ENCODE data around the gene TMEM52B. TPM values are rescaled to one million over a fixed set of nuclear protein-coding genes. Genes with fewer than 3 reads are reported as not detected.
A peak's percentile ranks its signal among the peaks of the same experiment; 100 is the strongest.
"Not testable (repeated sequence)": the region's sequence is repeated elsewhere in the genome, so short reads cannot be mapped to it uniquely, and the experiment has no call there.

Gene TMEM52B
- total RNA-seq, 2 experiments from 2014 or later: not detected

DNA sequence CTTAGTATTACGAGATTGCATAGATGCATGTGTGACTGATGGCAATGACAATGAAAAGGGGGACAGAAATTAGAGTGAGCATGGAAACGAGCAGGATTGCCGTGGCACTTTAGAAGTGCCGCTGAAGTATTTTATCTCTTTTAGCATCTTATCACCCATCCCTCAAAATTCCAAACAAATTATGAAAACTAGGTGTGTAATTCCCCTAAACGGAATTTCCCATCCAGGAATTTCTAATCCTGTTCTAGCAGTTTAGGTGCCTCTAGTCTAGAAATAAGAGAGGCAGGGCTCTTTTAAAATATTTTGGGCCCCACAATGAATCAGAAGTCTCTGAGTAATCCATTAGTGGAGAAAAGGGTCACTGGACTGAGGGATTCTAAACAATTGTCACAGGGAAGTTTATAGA lies 947 bp downstream of the TMEM52B start:
- Mint-ChIP-seq H3K9me3 (ENCODE audit: low read depth) (no peaks in the 10 kb centered on the region), H3K4me3 (no peak overlapping the region)
- CTCF ChIA-PET: no interaction called here

DNA sequence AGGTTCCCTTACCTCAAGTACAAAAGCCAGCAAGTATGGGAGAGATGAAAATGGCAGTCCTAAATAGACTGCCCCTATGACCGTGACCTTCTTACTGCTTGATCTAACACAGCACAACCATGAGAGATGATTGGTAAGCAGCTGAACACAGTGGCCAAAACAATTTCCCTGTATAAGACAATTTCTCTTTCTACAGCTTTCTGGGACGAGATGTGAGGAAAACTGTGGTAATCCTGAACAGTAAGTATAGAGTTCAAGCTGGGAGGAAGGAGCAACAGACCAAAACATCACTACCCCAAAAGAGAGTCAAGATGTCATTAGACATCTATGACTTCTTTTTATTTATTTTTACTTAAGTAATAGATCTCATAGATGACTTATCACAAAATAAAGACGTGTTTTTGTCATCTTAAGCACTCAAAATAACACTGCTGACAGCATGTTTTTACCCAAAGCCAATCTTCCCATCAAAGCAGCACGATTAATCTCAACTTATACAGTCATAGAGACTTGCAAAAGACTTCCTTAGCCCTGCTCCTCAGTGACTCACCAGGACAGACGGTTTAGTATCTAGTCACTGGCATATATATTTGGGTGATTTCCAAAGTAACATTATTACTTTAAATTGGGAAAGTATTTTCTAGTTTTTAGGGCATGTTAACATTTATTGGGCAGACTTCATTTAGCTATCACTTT lies 3.7 kb downstream of the TMEM52B start:
- Mint-ChIP-seq H3K9me3 (ENCODE audit: low read depth) (no peaks in the 10 kb centered on the region), H3K4me3 (no peak overlapping the region), H3K36me3 (no peaks in the 10 kb centered on the region), H3K4me1 (no peaks in the 10 kb centered on the region), H3K27ac (no peak overlapping the region), H3K27me3 (peaks cover 45% of the 10 kb centered on the region)
- ATAC-seq: no peak
- DNase-seq: no peak
- CTCF ChIA-PET: no interaction called here

More for the DNA sequence above, 947 bp downstream of the TMEM52B start:
- Mint-ChIP-seq H3K27me3 (peaks cover 41% of the 10 kb centered on the region), H3K27ac (no peak overlapping the region), H3K36me3 (no peaks in the 10 kb centered on the region), H3K4me1 (no peaks in the 10 kb centered on the region)
- no peak for DNase-seq
- no peak for ATAC-seq

DNA sequence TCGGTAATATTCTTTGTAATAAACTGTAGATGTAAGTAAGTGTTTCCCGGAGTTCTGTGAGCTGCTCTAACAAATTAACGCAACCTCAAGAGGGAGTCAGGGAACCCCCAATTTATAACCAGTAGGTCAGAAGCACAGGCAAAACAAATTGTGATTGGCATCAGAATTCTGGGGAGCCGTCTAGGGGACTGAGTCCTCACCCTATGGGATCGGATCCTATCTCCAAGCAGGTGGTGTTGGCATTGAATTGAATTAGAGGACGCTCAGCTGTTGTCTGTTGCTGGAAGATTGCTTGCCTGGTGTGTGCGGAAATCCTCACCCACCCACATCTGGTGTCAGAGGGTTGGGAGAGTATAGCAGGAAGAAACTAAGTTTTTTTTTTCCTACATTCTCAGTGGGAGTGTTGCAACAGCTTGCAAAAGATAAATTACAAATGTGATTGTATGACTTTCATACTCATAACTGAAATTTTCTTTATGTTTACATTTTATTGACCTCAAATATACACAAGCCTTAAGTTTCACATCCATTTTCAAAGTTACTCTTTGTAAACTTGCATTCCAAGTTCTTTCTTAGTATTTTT lies 5.5 kb downstream of the TMEM52B start:
- ATAC-seq (no peak), DNase-seq (no peak)
- no peaks in the 10 kb centered on the region for H3K9me3 Mint-ChIP-seq (ENCODE audit: low read depth)
- no peaks in the 10 kb centered on the region for H3K4me1 Mint-ChIP-seq
- H3K27ac Mint-ChIP-seq: no peak overlapping the region
- CTCF ChIA-PET: interaction anchor here (0.7 kb wide), 1 partner anchor 31 kb away, joined by 3 read pairs; no protein-coding TSS in a partner anchor
- no peaks in the 10 kb centered on the region for H3K36me3 Mint-ChIP-seq
- H3K4me3 Mint-ChIP-seq: no peak overlapping the region
- peaks cover 37% of the 10 kb centered on the region for H3K27me3 Mint-ChIP-seq

DNA sequence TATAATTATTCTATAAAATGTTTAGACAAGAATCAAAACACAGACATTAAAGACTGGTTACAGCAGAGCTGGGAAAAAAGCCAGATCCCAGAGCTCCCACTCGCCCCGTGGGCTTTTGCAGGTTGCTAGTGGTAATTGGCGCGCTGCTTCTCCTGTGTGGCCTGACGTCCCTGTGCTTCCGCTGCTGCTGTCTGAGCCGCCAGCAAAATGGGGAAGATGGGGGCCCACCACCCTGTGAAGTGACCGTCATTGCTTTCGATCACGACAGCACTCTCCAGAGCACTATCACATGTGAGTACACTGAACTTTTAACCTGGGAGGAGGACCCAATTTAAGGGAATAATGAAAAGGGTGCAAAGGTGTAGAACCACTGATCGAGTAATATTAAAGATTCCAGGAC lies 7.5 kb downstream of the TMEM52B start:
- CTCF ChIA-PET: interaction anchor here (0.6 to 0.9 kb wide), 2 partner anchors 148 to 150 kb away, joined by 3 to 4 read pairs; no protein-coding TSS in a partner anchor
- ATAC-seq (no peak), DNase-seq (no peak)
- Mint-ChIP-seq H3K27ac (no peak overlapping the region), H3K4me3 (no peak overlapping the region), H3K4me1 (peaks cover 7% of the 10 kb centered on the region), H3K27me3 (peaks cover 41% of the 10 kb centered on the region), H3K36me3 (no peaks in the 10 kb centered on the region), H3K9me3 (ENCODE audit: low read depth) (no peaks in the 10 kb centered on the region)

DNA sequence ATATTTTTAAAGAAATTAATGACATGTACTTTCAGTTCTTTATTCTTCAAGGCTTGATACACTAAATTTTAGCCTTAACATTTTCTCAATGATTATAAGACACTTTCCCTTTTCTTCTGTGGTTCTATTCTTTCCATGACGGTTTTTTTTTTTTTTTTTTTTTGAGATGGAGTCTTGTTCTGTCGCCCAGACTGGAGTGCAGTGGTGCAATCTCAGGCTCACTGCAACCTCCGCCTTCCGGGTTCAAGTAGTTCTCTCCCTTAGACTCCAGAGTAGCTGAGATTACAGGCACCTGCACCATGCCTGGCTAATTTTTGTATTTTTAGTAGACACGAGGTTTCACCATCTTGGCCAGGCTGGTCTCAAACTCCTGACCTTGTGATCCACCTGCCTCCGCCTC lies 8.1 kb downstream of the TMEM52B start:
- not testable (repeated sequence) for H3K4me3 Mint-ChIP-seq; ATAC-seq; DNase-seq; H3K9me3 Mint-ChIP-seq (ENCODE audit: low read depth); H3K36me3 Mint-ChIP-seq; H3K27ac Mint-ChIP-seq; H3K4me1 Mint-ChIP-seq
- CTCF ChIA-PET: interaction anchor here (0.9 kb wide), 1 partner anchor 149 kb away, joined by 3 read pairs; no protein-coding TSS in a partner anchor
- H3K27me3 Mint-ChIP-seq: peaks cover 43% of the 10 kb centered on the region

DNA sequence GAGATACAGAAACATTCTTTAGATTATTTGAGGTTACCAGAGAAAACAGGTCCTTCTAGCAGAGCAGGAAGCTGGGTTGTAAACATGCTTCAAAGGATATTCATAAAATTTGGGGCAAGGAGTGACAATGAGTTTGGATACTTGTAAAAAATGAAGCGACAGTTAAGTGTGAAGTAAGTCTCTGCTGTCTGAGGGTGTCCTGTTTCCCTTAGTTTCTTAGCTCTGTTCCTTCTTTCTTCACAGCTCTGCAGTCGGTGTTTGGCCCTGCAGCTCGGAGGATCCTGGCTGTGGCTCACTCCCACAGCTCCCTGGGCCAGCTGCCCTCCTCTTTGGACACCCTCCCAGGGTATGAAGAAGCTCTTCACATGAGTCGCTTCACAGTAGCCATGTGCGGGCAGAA lies 10.8 kb downstream of the TMEM52B start:
- H3K27ac Mint-ChIP-seq: no peak overlapping the region
- H3K36me3 Mint-ChIP-seq: no peaks in the 10 kb centered on the region
- peaks cover 47% of the 10 kb centered on the region for H3K27me3 Mint-ChIP-seq
- DNase-seq: no peak
- H3K4me3 Mint-ChIP-seq: no peak overlapping the region
- no peak for ATAC-seq
- CTCF ChIA-PET: interaction anchor here (1.3 to 4.8 kb wide), 4 partner anchors 35 to 249 kb away, joined by 4 to 31 read pairs (median 6); no protein-coding TSS in a partner anchor
- H3K9me3 Mint-ChIP-seq (ENCODE audit: low read depth): no peaks in the 10 kb centered on the region
- H3K4me1 Mint-ChIP-seq: peaks cover 7% of the 10 kb centered on the region

DNA sequence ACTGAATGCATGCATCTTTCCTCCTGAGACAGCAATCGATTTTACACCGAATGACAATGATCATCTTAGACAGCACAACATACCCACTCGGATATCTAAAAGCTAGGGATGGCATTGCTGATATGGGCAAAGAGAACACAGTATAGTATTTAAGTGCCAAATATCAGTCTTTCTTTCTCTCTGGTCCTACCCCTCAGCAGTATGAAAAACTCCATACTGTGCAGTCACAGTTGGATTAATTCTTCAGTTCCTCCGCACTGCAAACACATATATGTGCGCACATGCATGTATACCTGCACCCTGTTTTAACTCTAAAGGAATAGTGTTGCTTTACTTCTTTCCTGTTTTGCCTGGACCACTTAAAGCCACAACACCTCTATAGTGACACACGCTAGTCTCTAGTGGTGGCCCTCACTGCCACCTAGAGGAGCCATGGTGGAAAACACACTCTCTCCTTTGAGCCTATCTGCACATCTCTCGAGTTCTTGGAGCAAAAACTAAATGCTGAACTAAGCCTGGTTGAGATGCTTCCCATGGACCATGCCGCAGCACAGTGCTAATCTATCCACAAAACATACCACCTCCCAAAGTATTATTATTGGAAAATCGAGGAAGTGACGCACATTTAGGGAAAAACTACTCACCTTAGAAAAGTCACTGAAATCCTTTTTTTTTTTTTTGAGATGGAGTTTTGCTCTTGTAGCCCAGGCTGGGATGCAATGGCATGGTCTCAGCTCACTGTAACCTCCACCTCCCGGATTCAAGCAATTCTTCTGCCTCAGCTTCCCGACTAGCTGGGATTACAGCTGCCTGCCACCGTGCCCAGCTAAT lies 11.9 kb downstream of the TMEM52B start:
- peak; percentile 77 for DNase-seq
- Mint-ChIP-seq H3K27ac (no peak overlapping the region), H3K4me1 (peaks cover 7% of the 10 kb centered on the region), H3K4me3 (no peak overlapping the region), H3K36me3 (no peaks in the 10 kb centered on the region), H3K27me3 (peaks cover 43% of the 10 kb centered on the region), H3K9me3 (ENCODE audit: low read depth) (no peaks in the 10 kb centered on the region)
- CTCF ChIA-PET: interaction anchor here (0.6 to 4.8 kb wide), 10 partner anchors 14 to 518 kb away, joined by 3 to 31 read pairs (median 4); partner anchors contain the start of gene OLR1
- ATAC-seq: peak; percentile 100

DNA sequence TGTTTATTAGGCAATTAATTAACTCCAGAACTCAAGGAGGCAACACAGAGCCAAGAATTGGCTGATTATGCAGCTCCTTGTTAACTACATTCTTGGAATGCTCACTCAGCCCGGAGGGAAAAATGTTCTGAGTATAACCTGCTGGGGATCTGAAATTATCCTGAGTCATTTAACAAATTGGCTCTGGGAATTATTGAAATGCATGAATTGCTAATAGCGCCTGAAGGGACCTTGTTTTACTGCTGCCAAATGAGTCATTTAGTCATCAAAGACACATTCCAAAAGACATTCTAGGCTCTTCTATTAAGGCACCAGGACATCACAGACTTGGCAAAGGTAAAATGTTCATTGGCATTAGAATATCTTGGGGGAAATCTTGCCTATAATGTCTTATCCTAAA lies 13.0 kb downstream of the TMEM52B start:
- DNase-seq: no peak
- no peak overlapping the region for H3K27ac Mint-ChIP-seq
- H3K4me1 Mint-ChIP-seq: peaks cover 17% of the 10 kb centered on the region
- no peaks in the 10 kb centered on the region for H3K36me3 Mint-ChIP-seq
- peaks cover 43% of the 10 kb centered on the region for H3K27me3 Mint-ChIP-seq
- no peak for ATAC-seq
- H3K9me3 Mint-ChIP-seq (ENCODE audit: low read depth): no peaks in the 10 kb centered on the region
- CTCF ChIA-PET: interaction anchor here (1.0 to 4.8 kb wide), 5 partner anchors 21 to 517 kb away, joined by 3 to 31 read pairs (median 4); partner anchors contain the start of gene OLR1
- H3K4me3 Mint-ChIP-seq: no peak overlapping the region

DNA sequence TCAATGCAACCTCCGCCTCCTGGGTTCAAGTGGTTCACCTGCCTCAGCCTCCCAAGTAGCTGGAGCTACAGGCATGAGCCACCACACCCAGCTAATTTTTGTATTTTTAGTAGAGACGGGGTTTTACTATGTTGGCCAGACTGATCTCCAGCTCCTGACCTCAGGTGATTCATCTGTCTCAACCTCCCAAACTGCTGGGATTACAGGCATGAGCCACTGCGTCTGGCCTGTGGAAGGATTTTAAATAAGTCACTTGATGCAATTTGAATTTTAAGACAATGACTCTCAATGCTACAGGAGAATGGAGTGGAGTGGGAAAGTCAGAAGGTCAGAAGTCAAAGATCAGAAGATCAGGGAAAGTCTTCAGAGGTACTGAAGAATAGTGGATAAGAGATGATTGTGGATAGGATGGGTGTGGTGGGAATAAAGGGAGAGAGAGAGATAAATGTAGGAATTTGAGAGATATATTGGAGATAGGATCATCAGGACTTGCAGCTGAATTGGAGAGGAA lies 15.4 kb downstream of the TMEM52B start:
- ATAC-seq (no peak), DNase-seq (no peak)
- CTCF ChIA-PET: interaction anchor here (1.0 to 5.2 kb wide), 4 partner anchors 14 to 137 kb away, joined by 3 to 18 read pairs (median 3); no protein-coding TSS in a partner anchor
- Mint-ChIP-seq H3K4me1 (peaks cover 17% of the 10 kb centered on the region), H3K36me3 (no peaks in the 10 kb centered on the region), H3K27ac (no peak overlapping the region), H3K27me3 (peaks cover 43% of the 10 kb centered on the region), H3K4me3 (no peak overlapping the region), H3K9me3 (ENCODE audit: low read depth) (no peaks in the 10 kb centered on the region)

DNA sequence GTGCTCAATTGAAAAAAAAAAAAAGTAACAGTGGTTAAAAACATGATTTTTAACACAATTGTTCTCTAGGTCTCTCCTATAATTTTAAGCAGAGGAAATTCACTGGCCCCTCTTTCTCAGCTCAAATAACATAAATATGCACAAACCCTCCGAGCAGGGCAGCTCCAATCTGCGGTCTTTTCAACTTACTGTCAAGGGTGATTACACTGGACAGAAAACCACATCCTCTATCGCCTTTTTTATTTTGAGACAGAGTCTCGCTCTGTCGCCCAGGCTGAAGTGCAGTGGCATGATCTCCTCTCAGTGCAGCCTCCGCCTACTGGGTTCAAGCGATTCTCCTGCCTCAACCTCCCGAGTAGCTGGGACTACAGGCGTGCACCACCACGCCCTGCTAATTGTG lies 17.4 kb downstream of the TMEM52B start:
- H3K9me3 Mint-ChIP-seq (ENCODE audit: low read depth): no peaks in the 10 kb centered on the region
- peak; percentile 42 for DNase-seq
- peak; percentile 47 for ATAC-seq
- CTCF ChIA-PET: interaction anchor here (0.7 to 5.2 kb wide), 5 partner anchors 13 to 554 kb away, joined by 3 to 18 read pairs (median 3); no protein-coding TSS in a partner anchor
- no peak overlapping the region for H3K4me3 Mint-ChIP-seq
- peaks cover 33% of the 10 kb centered on the region for H3K27me3 Mint-ChIP-seq
- H3K27ac Mint-ChIP-seq: no peak overlapping the region
- peaks cover 10% of the 10 kb centered on the region for H3K4me1 Mint-ChIP-seq
- H3K36me3 Mint-ChIP-seq: no peaks in the 10 kb centered on the region

DNA sequence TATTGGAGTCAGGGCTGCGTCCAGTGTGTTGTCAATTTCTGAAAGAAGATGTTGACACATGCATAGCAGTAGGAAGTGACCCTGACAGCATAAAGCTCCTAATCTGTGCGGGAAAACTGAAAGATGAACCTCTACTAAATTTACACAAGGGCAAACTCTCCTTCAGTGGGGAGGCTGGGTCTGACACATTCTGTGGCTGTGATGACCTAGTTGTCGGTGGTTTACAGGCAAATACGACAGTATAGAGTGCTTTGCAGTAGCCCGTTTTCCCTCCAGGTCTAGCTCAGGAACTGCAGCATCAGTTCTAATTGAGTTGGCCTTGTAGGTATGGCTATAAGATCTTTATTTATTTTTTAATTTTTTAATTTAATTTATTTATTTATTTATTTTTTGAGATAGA lies 19.0 kb downstream of the TMEM52B start:
- Mint-ChIP-seq H3K4me1 (peaks cover 10% of the 10 kb centered on the region), H3K27ac (no peak overlapping the region), H3K27me3 (peaks cover 24% of the 10 kb centered on the region), H3K9me3 (ENCODE audit: low read depth) (no peaks in the 10 kb centered on the region), H3K36me3 (no peaks in the 10 kb centered on the region), H3K4me3 (no peak overlapping the region)
- ATAC-seq: no peak
- no peak for DNase-seq
- CTCF ChIA-PET: interaction anchor here (5.2 kb wide), 1 partner anchor 45 kb away, joined by 18 read pairs; no protein-coding TSS in a partner anchor

DNA sequence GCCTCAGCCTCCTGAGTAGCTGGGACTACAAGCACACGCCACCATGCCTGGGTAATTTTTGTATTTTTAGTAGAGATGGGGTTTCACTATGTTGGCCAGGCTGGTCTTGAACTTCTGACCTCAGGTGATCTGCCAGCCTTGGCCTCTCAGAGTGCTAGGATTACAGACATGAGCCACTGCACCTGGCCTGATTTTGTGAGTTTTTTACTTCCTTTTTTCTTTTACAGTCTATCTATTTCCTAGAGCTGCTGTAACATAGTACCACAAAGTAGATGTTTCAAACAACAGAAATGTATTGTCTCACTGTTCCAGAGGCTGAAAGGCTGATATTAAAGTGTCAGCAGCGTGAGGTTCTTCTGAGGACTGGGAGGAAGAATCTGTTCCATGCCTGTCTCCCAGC lies 25.7 kb downstream of the TMEM52B start:
- ATAC-seq; CTCF ChIA-PET; H3K27me3 Mint-ChIP-seq; H3K9me3 Mint-ChIP-seq (ENCODE audit: low read depth); H3K27ac Mint-ChIP-seq; H3K4me3 Mint-ChIP-seq; DNase-seq; H3K36me3 Mint-ChIP-seq; H3K4me1 Mint-ChIP-seq: not testable (repeated sequence)

DNA sequence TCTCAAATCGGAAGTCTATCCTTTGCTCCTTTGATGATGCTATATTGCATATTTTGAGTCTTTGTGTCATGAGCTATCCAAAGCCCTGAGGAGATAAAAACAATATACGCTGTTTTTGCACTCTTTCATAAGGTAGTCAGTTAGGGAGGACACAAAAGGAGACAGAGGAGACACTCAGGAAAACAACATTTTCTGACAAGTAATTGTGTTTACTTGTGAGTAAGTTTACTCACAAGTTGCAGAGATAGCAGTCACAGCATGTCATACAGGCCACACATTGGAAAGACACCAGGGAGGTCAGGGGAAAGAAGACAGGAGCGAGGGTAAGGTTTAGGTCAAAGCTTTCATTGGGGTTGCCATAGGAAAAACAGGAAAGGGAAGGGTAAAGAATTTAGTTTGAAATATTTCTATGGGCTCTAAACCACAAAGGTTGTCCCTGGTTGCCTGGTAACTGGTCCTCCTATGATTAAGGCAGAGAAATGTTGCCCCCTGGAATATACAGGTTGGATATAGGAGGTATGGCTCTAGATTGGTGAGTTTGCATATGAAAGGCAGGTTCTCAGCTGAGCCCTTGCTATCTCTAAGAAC lies 26.5 kb downstream of the TMEM52B start:
- no peak for ATAC-seq
- H3K9me3 Mint-ChIP-seq (ENCODE audit: low read depth): no peaks in the 10 kb centered on the region
- no peak overlapping the region for H3K4me3 Mint-ChIP-seq
- CTCF ChIA-PET: no interaction called here
- H3K27me3 Mint-ChIP-seq: peaks cover 8% of the 10 kb centered on the region
- DNase-seq: no peak
- no peaks in the 10 kb centered on the region for H3K36me3 Mint-ChIP-seq
- no peaks in the 10 kb centered on the region for H3K4me1 Mint-ChIP-seq
- H3K27ac Mint-ChIP-seq: no peak overlapping the region

Measured in activated CD8-positive, alpha-beta memory T cell treated with anti-CD3 and anti-CD28 coated beads, Interleukin-2, amount 10 ng/mL, durations not matched to agents 7 days and 5 days (primary cell).